Measurements from ENCODE around the gene FAM168A. TPM values are rescaled to one million over a fixed set of nuclear protein-coding genes. Genes with fewer than 3 reads are reported as not detected.

Gene FAM168A
- total and polyA plus RNA-seq, 2 of the 8 experiments (the other 6 are each of a cell fraction or from before 2014, with no cell fraction given): 17.1 to 21.6 TPM

DNA sequence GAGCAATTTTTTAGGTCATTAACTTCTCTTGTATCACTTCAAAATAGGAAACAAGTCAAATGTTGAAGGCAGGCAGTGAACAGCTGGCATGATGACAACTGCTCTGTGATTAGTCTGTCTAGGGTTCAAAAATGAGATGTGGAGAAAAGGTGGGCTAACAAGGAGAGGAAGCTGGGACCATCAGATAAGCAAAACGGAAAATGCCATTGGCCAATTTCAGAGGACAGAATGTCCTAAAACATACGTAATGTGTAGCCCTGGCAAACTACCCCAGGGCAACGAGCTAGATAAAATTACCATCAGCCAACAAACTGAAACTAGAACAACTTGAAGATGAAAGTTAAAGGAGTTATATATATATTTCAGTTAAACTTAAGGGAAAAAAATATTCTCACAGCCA, 128.5 kb downstream of the FAM168A start:
- Histone ChIP-seq H3K23ac (ENCODE audit: insufficient read length) (no peak overlapping the region), H2BK120ac (replicated peaks; ENCODE audit: low read depth, low read length) (no peak overlapping the region), H4K20me1 (replicated peaks in 1 of 2; ENCODE audit: control insufficient read depth in 1 of 2, insufficient read depth in 2 of 2, low read length in 2 of 2) (peaks cover 0 to 2% of the 10 kb centered on the region in 2 experiments), H3K4me3 (ENCODE audit: extremely low read depth in 1 of 4, insufficient read depth in 2 of 4, low read depth in 3 of 4, low read length in 4 of 4) (no peak overlapping the region), H3K14ac (ENCODE audit: insufficient read length) (no peak overlapping the region), H2AFZ (ENCODE audit: low read length) (no peak overlapping the region), H3K27me3 (replicated peaks in 1 of 4; ENCODE audit: control insufficient read depth in 3 of 4, extremely low read depth in 1 of 4, insufficient read depth in 3 of 4, low read length in 3 of 4) (no peaks in the 10 kb centered on the region), H2BK20ac (ENCODE audit: low read length) (no peak overlapping the region), H3K79me2 (ENCODE audit: control insufficient read depth in 1 of 2, insufficient read depth in 2 of 2, low read length in 2 of 2) (peaks cover 0 to 4% of the 10 kb centered on the region in 2 experiments; a peak in 1 of 4 replicates), H3K36me3 (ENCODE audit: control insufficient read depth in 2 of 4, insufficient read depth in 4 of 4, low read length in 3 of 4) (peaks cover 0 to 2% (median 0%) of the 10 kb centered on the region in 4 experiments; a peak in 1 of 8 replicates), H3K9ac (replicated peaks in 1 of 4; ENCODE audit: extremely low read depth in 1 of 4, low read depth in 3 of 4, low read length in 3 of 4) (no peak overlapping the region), H2BK5ac (ENCODE audit: low read depth, low read length) (no peak overlapping the region), H2BK15ac (ENCODE audit: low read length) (no peak overlapping the region), H3K4ac (replicated peaks; ENCODE audit: insufficient read length, low read depth, low read length) (no peak overlapping the region), H3K4me2 (ENCODE audit: insufficient read depth in 1 of 2, low read depth in 2 of 2, low read length in 2 of 2) (no peak overlapping the region), H4K5ac (ENCODE audit: insufficient read length, low read depth, low read length) (no peak overlapping the region), H3K56ac (replicated peaks; ENCODE audit: insufficient read length, low read depth, low read length) (no peak overlapping the region), H3K27ac (ENCODE audit: low read depth, low read length) (no peak overlapping the region), H4K91ac (replicated peaks; ENCODE audit: insufficient read length, low read length) (no peak overlapping the region), H2BK12ac (ENCODE audit: low read depth, low read length) (no peak overlapping the region), H3K18ac (ENCODE audit: extremely low read depth, low read length) (no peak overlapping the region), H3K79me1 (ENCODE audit: low read depth, low read length) (no peaks in the 10 kb centered on the region; the same call in 1 of the 2 replicates), H3K4me1 (replicated peaks in 1 of 4; ENCODE audit: control insufficient read depth in 3 of 4, insufficient read depth in 4 of 4, low read length in 3 of 4) (no peaks in the 10 kb centered on the region), H3K9me3 (ENCODE audit: insufficient read depth in 2 of 2, low read depth in 1 of 2, low read length in 1 of 2) (no peaks in the 10 kb centered on the region), H4K8ac (ENCODE audit: extremely low read depth, insufficient read depth, low read length) (no peak overlapping the region), H3K23me2 (ENCODE audit: low read depth, low read length) (no peaks in the 10 kb centered on the region), H2AK5ac (ENCODE audit: low read depth, low read length) (no peak overlapping the region)
- TF ChIP-seq E2F6 (IDR thresholded peaks at IDR 0.05) (no peak), RXRA (IDR thresholded peaks at IDR 0.05; ENCODE audit: insufficient read depth, low read depth, low read length) (no peak), TBP (IDR thresholded peaks at IDR 0.05; ENCODE audit: low read depth, low read length) (no peak), ASH2L (IDR thresholded peaks at IDR 0.05; ENCODE audit: low read length) (no peak), SIRT6 (IDR thresholded peaks at IDR 0.05; ENCODE audit: low read length) (no peak), TEAD4 (IDR thresholded peaks at IDR 0.05; ENCODE audit: low read depth, low read length) (no peak)
- CTCF ChIA-PET (ENCODE audit: partially characterized antibody): interaction anchor here (0.8 to 6.3 kb wide), 7 partner anchors 10 to 191 kb away, joined by 3 to 41 read pairs (median 4); no protein-coding TSS in a partner anchor
- 89% methylated on average over 3 of the region's 3 CpGs; no CpG with 5 or more reads in 1 of the 2 experiments for WGBS, 2 experiments (ENCODE audit: extremely low coverage in 1 of 2, insufficient coverage in 1 of 2, insufficient read length in 1 of 2, insufficient replicate concordance in 2 of 2, low coverage in 1 of 2, low lambda C conversion rate in 2 of 2, missing lambda C conversion rate in 1 of 2)
- DNase-seq (ENCODE audit: low read depth in 1 of 2, low spot score in 2 of 2) (no peak), FAIRE-seq (no peak)
- POLR2A ChIA-PET (ENCODE audit: partially characterized antibody): interaction anchor here (1.4 kb wide), 1 partner anchor 16 kb away, joined by 3 read pairs; no protein-coding TSS in a partner anchor

Measured in H1 (cell line).